HepG2 (cell line): ENCODE results near the gene GLYATL3. TPM values are rescaled to one million over a fixed set of nuclear protein-coding genes. Genes with fewer than 3 reads are reported as not detected.

Experiments used
- CBFB ChIP-seq: sonication (generic); formaldehyde crosslinking; IDR thresholded peaks from 2 replicates; pipeline ENCODE4 v1.4.0; 2020; ENCODE audit warnings: missing genetic modification reagents
- CBX5 ChIP-seq: sonication (generic); formaldehyde crosslinking; IDR thresholded peaks from 2 replicates; pipeline ENCODE4 v1.4.0; 2020; ENCODE audit warnings: missing genetic modification reagents, borderline replicate concordance
- FOXA1 ChIP-seq, 2 experiments: fragments of 450-650 bp in 1 of 2; sonication (generic) in 1 of 2; formaldehyde crosslinking in 1 of 2; IDR thresholded peaks; 2 replicates each; pipeline versions ENCODE4 v1.4.0 to v1.6.1; 2016 to 2020; ENCODE audit warnings: missing genetic modification reagents in 1 of 2
- NAIF1 ChIP-seq: sonication (generic); formaldehyde crosslinking; IDR thresholded peaks from 2 replicates; pipeline ENCODE4 v1.5.0; 2020; ENCODE audit warnings: mild to moderate bottlenecking, missing genetic modification reagents, borderline replicate concordance
- NCOA5 ChIP-seq: sonication (generic); formaldehyde crosslinking; IDR thresholded peaks from 2 replicates; pipeline ENCODE4 v1.4.0; 2020; ENCODE audit warnings: missing genetic modification reagents
- RBFOX2 ChIP-seq: fragments of 200-400 bp; formaldehyde crosslinking; IDR thresholded peaks from 2 replicates; pipeline ENCODE4 v1.6.1; 2017; ENCODE audit warnings: low read depth, mild to moderate bottlenecking, low read length
- YEATS4 ChIP-seq: sonication (generic); formaldehyde crosslinking; IDR thresholded peaks from 2 replicates; pipeline ENCODE4 v1.4.0; 2020; ENCODE audit warnings: missing genetic modification reagents, borderline replicate concordance
- ZFP82 ChIP-seq: sonication (generic); formaldehyde crosslinking; IDR thresholded peaks from 2 replicates; pipeline ENCODE4 v1.5.1; 2020; ENCODE audit warnings: mild to moderate bottlenecking, missing genetic modification reagents, borderline replicate concordance
- ZMYM3 ChIP-seq: sonication (generic); formaldehyde crosslinking; IDR thresholded peaks from 2 replicates; pipeline ENCODE4 v1.5.1; 2020; ENCODE audit warnings: mild to moderate bottlenecking, missing genetic modification reagents
- ZNF256 ChIP-seq: sonication (generic); formaldehyde crosslinking; conservative IDR thresholded peaks from 2 replicates; pipeline ENCODE4 v1.4.0; 2020; ENCODE audit warnings: missing genetic modification reagents
- ZNF430 ChIP-seq: sonication (generic); formaldehyde crosslinking; IDR thresholded peaks from 2 replicates; pipeline ENCODE4 v1.9.0; 2021; ENCODE audit warnings: mild to moderate bottlenecking, missing genetic modification reagents
- ZNF674 ChIP-seq: sonication (generic); formaldehyde crosslinking; IDR thresholded peaks from 2 replicates; pipeline ENCODE4 v1.5.0; 2020; ENCODE audit warnings: low read depth, mild to moderate bottlenecking, missing genetic modification reagents
- ZNF678 ChIP-seq: sonication (generic); formaldehyde crosslinking; IDR thresholded peaks from 2 replicates; pipeline ENCODE4 v1.4.0; 2020; ENCODE audit warnings: mild to moderate bottlenecking, missing genetic modification reagents
- ZNF75D ChIP-seq: sonication (generic); formaldehyde crosslinking; IDR thresholded peaks from 2 replicates; pipeline ENCODE4 v1.8.1; 2023; ENCODE audit warnings: missing genetic modification reagents, mild to moderate bottlenecking, borderline replicate concordance
- ZNF773 ChIP-seq: sonication (generic); formaldehyde crosslinking; IDR thresholded peaks from 2 replicates; pipeline ENCODE4 v1.4.0; 2020; ENCODE audit warnings: missing genetic modification reagents, borderline replicate concordance
- polyA plus RNA-seq, 8 experiments: library from polyadenylated mRNA; depleted of rRNA in 3 of 8; stranded (reverse) in 7 of 8; unstranded in 1 of 8; fragments of >200 nt; fragmentation: Illumina TruSeq in 4 of 8; extraction: Trizol in 4 of 8; gene quantifications; 2 replicates each; pipeline versions ENCODE4 v1.2.1 to v1.2.3, GENCODE V29; 2011 to 2016; ENCODE audit warnings: low read depth in 4 of 8, missing spikeins in 1 of 8, mixed read lengths in 1 of 8; ENCODE audit not compliant: insufficient read depth in 1 of 8
- total RNA-seq, 5 experiments: library from RNA; depleted of rRNA; stranded (reverse); fragments of >200 nt; fragmentation: Illumina TruSeq; extraction: Trizol; gene quantifications; 2 replicates each; pipeline ENCODE4 v1.2.3, GENCODE V29; 2016; ENCODE audit warnings: low read depth in 1 of 5
- TF ChIP-seq, protein P1 (sequence below), 2 experiments: sonication (generic) in 1 of 2; formaldehyde crosslinking in 1 of 2; IDR thresholded peaks; 2 replicates each; pipeline versions ENCODE4 v1.4.0 to v1.6.1; 2018 to 2020; ENCODE audit warnings: missing genetic modification reagents in 2 of 2, borderline replicate concordance in 1 of 2, low read depth in 1 of 2, mild to moderate bottlenecking in 1 of 2, missing biosample characterization in 1 of 2
- TF ChIP-seq, protein P2 (sequence below): sonication (generic); formaldehyde crosslinking; IDR thresholded peaks from 2 replicates; pipeline ENCODE4 v1.4.0; 2020; ENCODE audit warnings: missing genetic modification reagents
- TF ChIP-seq, protein P3 (sequence below): sonication (generic); formaldehyde crosslinking; IDR thresholded peaks from 2 replicates; pipeline ENCODE4 v1.5.1; 2020; ENCODE audit warnings: missing genetic modification reagents, mild to moderate bottlenecking, borderline replicate concordance
- TF ChIP-seq, protein P4 (sequence below): sonication (generic); IDR thresholded peaks from 2 replicates; pipeline ENCODE4 v1.6.1; 2016; ENCODE audit warnings: low read depth, borderline replicate concordance

The GLYATL3 gene
- total and polyA plus RNA-seq, 2 of the 13 experiments (the other 11 are each of a cell fraction or from before 2014, with no cell fraction given) = 0.05 TPM; not detected in 1

DNA sequence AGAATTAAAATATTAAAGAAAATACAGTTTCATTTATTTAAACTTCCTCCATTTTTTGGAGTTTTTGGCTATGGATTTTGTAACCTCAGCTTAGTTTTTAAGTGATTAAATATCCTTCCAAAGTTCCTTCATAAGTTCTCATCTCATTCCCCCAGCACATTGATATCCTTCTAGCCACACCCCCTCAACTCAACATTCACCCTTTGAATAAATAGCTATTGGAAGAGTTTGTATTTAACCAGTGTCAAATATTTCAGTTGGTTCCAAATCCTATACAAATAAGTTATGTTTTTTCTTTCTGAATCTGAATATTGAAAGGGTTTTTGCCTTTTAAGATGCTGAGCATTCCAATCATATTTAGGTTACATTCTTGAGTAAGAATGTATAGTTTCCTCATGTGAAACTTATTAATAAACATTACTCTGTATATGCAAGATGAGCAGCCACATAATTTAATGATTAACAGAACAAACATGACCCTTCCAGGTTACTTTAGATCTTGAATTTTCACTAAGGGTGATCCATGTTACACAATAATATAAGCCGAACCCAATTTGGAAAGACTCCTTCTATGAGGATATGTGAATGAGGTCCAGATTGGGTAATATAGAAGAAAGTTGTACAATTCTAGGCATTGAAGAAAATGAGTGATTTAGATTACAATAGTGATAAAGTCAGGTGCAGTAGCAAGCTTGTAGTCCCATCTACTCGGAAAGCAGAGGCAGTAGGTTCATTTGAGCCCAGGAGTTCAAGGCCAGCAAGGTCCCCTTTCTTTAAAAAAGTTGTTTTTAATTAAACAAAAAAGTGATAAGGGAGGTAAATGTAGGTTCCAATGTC, 13.6 kb downstream of the GLYATL3 start (continued):
- TF ChIP-seq ZNF678 (CRISPR knock-in tag) = no peak
- TF ChIP-seq, protein P1, sequence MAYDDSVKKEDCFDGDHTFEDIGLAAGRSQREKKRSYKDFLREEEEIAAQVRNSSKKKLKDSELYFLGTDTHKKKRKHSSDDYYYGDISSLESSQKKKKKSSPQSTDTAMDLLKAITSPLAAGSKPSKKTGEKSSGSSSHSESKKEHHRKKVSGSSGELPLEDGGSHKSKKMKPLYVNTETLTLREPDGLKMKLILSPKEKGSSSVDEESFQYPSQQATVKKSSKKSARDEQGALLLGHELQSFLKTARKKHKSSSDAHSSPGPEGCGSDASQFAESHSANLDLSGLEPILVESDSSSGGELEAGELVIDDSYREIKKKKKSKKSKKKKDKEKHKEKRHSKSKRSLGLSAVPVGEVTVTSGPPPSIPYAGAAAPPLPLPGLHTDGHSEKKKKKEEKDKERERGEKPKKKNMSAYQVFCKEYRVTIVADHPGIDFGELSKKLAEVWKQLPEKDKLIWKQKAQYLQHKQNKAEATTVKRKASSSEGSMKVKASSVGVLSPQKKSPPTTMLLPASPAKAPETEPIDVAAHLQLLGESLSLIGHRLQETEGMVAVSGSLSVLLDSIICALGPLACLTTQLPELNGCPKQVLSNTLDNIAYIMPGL (CRISPR knock-in tag; IDR thresholded peaks at IDR 0.05; ENCODE audit: borderline replicate concordance in 1 of 2, low read depth in 1 of 2) = no peak
- no peak for TF ChIP-seq ZMYM3 (CRISPR knock-in tag)
- no peak for TF ChIP-seq RBFOX2
- TF ChIP-seq ZNF430 (CRISPR knock-in tag) = no peak
- no peak for TF ChIP-seq NAIF1 (CRISPR knock-in tag)
- TF ChIP-seq ZNF674 (CRISPR knock-in tag) = no peak
- TF ChIP-seq, protein P2, sequence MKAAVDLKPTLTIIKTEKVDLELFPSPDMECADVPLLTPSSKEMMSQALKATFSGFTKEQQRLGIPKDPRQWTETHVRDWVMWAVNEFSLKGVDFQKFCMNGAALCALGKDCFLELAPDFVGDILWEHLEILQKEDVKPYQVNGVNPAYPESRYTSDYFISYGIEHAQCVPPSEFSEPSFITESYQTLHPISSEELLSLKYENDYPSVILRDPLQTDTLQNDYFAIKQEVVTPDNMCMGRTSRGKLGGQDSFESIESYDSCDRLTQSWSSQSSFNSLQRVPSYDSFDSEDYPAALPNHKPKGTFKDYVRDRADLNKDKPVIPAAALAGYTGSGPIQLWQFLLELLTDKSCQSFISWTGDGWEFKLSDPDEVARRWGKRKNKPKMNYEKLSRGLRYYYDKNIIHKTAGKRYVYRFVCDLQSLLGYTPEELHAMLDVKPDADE (CRISPR knock-in tag) = no peak
- no peak for TF ChIP-seq NCOA5 (CRISPR knock-in tag)
- no peak for TF ChIP-seq ZNF256 (CRISPR knock-in tag)
- TF ChIP-seq ZFP82 = no peak
- TF ChIP-seq FOXA1 (IDR thresholded peaks at IDR 0.05) = no peak
- no peak for TF ChIP-seq FOXA1 (CRISPR knock-in tag; IDR thresholded peaks at IDR 0.05)
- TF ChIP-seq, protein P3, sequence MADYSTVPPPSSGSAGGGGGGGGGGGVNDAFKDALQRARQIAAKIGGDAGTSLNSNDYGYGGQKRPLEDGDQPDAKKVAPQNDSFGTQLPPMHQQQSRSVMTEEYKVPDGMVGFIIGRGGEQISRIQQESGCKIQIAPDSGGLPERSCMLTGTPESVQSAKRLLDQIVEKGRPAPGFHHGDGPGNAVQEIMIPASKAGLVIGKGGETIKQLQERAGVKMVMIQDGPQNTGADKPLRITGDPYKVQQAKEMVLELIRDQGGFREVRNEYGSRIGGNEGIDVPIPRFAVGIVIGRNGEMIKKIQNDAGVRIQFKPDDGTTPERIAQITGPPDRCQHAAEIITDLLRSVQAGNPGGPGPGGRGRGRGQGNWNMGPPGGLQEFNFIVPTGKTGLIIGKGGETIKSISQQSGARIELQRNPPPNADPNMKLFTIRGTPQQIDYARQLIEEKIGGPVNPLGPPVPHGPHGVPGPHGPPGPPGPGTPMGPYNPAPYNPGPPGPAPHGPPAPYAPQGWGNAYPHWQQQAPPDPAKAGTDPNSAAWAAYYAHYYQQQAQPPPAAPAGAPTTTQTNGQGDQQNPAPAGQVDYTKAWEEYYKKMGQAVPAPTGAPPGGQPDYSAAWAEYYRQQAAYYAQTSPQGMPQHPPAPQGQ (CRISPR knock-in tag) = no peak
- no peak for TF ChIP-seq ZNF773 (CRISPR knock-in tag)
- TF ChIP-seq ZNF75D (CRISPR knock-in tag) = no peak
- no peak for TF ChIP-seq CBFB
- TF ChIP-seq, protein P4, sequence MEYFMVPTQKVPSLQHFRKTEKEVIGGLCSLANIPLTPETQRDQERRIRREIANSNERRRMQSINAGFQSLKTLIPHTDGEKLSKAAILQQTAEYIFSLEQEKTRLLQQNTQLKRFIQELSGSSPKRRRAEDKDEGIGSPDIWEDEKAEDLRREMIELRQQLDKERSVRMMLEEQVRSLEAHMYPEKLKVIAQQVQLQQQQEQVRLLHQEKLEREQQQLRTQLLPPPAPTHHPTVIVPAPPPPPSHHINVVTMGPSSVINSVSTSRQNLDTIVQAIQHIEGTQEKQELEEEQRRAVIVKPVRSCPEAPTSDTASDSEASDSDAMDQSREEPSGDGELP = no peak
- TF ChIP-seq CBX5 (CRISPR knock-in tag) = no peak
- TF ChIP-seq YEATS4 (CRISPR knock-in tag) = no peak
